Superior temporal gyrus (tissue), 1 donor: ENCODE measurements around the gene ABHD11.
"Not testable (repeated sequence)": the region's sequence is repeated elsewhere in the genome, so short reads cannot be mapped to it uniquely, and the experiment has no call there.

Source experiments
- DNase-seq: peaks from one replicate; pipeline ENCODE4 v3.0.0-alpha.2; 2016; ENCODE audit errors: extremely low spot score

Gene ABHD11

GRCh38 chr7:73738612-73739386, at the start of gene ABHD11:
Gene ABHD11, minus strand, starts transcription at chr7:73738802. Its CDS starts 32 bp downstream, at chr7:73738770.
- peak; percentile 89 for DNase-seq

DNA sequence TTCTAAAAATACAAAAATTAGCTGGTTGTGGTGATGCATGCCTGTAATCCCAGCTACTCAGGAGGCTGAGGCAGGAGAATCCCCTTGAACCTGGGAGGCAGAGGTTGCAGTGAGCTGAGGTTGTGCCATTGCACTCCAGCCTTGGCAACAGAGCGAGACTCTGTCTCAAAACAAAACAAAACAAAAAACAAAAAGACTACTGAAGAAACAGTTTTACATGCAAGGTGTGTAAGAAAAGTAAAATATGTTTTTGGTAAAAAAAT, 49.1 kb upstream of the ABHD11 start:
- DNase-seq, result not testable (repeated sequence)

GRCh38 chr7:73786588-73786987, 48.0 kb upstream of the ABHD11 start:
- DNase-seq, result no peak

GRCh38 chr7:73779517-73779916, 40.9 kb upstream of the ABHD11 start:
- no peak for DNase-seq

GRCh38 chr7:73778801-73779389, 40.3 kb upstream of the ABHD11 start:
- no peak for DNase-seq

DNA sequence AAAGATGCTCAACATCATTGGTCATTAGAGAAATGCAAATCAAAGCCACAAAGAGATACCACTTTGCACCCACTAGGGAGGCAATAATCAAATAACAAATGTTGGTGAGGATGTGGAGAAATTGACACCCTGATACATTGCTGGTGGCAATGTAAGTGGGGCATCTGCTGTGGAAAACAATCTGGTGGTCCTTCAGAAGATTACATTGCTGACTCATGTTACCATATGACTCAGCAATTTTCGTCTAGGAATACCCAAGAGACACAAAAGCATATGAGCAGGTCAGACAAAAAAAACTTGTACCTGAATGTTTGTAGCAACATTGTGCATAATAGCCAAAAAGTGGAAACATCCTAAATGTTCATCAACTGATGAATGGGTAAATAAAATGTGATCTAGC, 36.3 kb upstream of the ABHD11 start:
- DNase-seq, result no peak

GRCh38 chr7:73773700-73774517, 35.3 kb upstream of the ABHD11 start:
- DNase-seq, result no peak

- no peak for DNase-seq
These were observed 32.5 kb upstream of the ABHD11 start for GRCh38 chr7:73770860-73771670.

GRCh38 chr7:73770002-73770859, 31.6 kb upstream of the ABHD11 start, which contains the start of gene CLDN3:
Gene CLDN3, minus strand, starts transcription at chr7:73770270. Its CDS starts 221 bp downstream, at chr7:73770049.
- no peak for DNase-seq

GRCh38 chr7:73769481-73770001, 30.9 kb upstream of the ABHD11 start:
- DNase-seq, result no peak

GRCh38 chr7:73768641-73769480, 30.3 kb upstream of the ABHD11 start:
- DNase-seq, result no peak

DNA sequence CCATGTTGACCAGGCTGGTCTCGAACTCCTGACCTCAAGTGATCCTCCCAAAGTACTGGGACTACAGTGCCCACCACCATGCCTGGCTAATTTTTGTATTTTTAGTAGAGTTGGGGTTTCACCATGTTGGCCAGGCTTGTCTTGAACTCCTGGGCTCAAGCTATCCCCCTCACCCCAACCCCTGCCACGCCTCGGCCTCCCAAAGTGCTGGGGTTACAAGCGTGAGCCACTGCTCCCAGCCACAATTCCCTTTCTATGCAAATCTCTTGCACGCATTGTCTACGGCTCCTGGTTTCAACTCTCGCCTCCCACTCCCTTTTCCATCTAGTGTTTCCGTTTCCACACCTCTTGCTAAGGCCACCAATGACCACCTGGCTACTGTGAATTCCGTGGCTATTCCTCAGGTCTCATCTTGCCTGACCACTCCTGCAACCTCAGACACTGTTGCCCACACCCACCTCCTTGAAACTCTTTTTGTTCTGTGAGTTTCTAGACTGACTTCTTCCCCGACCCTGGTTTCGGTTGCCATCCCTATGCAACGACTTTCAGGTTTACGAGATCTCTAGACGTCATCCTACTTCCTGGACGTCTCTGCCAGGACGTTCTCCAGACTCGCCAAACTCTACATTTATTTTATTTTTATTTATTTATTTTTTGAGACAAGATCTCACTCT, 28.1 kb upstream of the ABHD11 start:
- DNase-seq, result no peak

- DNase-seq, result no peak
These were observed 24.0 kb upstream of the ABHD11 start for GRCh38 chr7:73762659-73762999.

- DNase-seq, result no peak
These were observed 23.5 kb upstream of the ABHD11 start for GRCh38 chr7:73761854-73762658.

DNA sequence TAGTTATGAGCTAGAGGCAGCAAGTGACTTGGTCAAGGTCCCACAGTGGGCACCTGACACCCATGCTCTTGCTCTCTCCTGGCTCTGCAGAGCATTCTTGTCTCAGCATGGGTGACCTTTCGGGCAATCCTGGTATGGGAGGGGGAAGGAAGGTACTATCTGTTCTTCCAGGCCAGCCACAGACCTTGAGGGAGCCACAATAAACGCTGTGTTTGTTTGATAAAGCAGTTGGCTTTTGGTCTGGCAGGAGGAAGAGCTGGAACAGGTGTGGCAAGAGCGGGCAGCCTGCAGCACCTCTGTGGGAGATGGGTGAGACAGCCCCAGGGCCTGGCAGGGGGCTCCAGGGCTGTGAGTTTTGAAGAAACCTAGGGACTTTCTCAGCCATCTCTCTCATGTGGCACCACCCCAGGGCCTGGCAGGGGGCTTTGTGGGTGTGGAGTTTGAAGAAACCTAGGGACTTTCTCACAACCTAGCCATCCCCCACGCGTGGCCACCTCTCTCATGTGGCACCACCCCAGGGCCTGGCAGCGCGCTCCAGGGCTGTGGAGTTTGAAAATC, 20.1 kb upstream of the ABHD11 start:
- no peak for DNase-seq

DNA sequence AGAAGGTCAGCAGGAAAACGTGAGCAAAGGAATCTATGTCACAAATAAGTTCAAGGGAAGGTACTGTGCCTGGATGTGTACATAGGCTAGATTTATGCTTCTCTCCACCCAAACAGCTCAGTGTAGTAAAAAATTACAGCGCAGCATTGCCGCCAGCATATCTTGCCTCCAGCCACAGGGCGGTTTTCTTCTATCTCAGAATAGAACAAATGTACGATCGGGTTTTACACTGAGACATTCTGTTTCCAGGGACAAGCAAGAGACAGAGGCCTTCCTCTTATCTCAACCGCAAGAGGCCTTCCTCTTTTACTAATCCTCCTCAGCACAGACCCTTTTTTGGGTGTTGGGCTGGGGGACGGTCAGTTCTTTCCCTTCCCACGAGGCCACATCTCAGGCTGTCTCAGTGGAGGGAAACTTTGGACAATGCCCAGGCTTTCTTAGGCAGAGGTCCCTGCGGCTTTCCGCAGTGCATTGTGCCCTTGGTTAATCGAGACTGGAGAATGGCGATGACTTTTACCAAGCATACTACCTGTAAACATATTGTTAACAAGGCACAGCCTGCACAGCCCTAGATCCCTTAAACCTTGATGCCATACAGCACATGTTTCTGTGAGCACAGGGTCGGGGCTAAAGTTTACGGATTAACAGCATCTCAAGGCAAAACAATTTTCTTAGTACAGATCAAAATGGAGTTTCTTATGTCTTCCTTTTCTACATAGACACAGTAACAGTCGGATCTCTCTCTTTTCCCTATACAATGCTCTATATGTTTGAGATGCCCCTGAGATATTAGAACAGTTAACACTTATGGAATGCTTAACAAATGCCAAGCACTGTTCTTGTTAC, 11.6 kb upstream of the ABHD11 start:
- DNase-seq, result no peak

DNA sequence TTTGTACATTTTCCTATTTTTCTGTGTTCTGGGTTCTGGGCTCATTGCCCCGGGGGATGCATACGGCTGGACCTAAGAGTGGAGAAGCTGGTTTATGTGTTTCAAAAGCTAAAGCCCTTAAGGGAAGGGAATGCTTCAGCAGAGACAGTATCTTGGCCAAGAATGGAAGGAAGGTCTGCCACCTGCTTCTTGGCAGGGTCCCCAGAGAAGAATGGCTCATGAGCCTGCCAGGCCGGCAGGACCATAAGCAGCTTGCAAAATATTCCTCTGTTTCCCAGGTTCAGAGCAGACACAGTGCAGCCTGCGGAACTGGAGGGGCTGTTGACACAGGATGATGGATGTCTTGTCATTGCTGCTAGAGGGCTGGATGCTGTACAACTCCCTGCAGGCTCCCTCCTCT, 7.8 kb upstream of the ABHD11 start:
- peak; percentile 24 for DNase-seq
